ENCODE measurements around the gene TARBP2. TPM values are rescaled to one million over a fixed set of nuclear protein-coding genes. Genes with fewer than 3 reads are reported as not detected.

TARBP2 gene
- total RNA-seq, 2 donors from 2014 or later = 36.6 to 66.9 TPM

- DNase-seq (no peak), ATAC-seq (no peak)
- Histone ChIP-seq H3K4me1 (no peaks in the 10 kb centered on the region), H3K27me3 (no peaks in the 10 kb centered on the region), H3K27ac (no peak overlapping the region), H3K4me3 (no peak overlapping the region), H3K36me3 (replicated peaks in 1 of 2; ENCODE audit: insufficient read depth in 1 of 2, low read depth in 2 of 2) (peaks cover 33 to 75% of the 10 kb centered on the region in 2 donors), H3K9me3 (no peaks in the 10 kb centered on the region)
- intact Hi-C loops (cut with DNase I) = no loop called here
- 70 to 80% methylated on average over 4 of the region's 4 CpGs for WGBS, 2 donors
- TF ChIP-seq POLR2A (IDR thresholded peaks at IDR 0.05) (no peak), CTCF (IDR thresholded peaks at IDR 0.05) (no peak)
Measured at GRCh38 chr12:53466640-53467039, 34.4 kb upstream of the TARBP2 start.

GRCh38 chr12:53467082-53467481, 34.0 kb upstream of the TARBP2 start:
- 53 to 76% methylated on average over 5 of the region's 5 CpGs for WGBS, 2 donors
- TF ChIP-seq POLR2A (IDR thresholded peaks at IDR 0.05) (no peak), CTCF (IDR thresholded peaks at IDR 0.05) (no peak)
- Histone ChIP-seq H3K36me3 (replicated peaks in 1 of 2; ENCODE audit: insufficient read depth in 1 of 2, low read depth in 2 of 2) (peaks cover 31 to 73% of the 10 kb centered on the region in 2 donors), H3K27me3 (no peaks in the 10 kb centered on the region), H3K27ac (no peak overlapping the region), H3K9me3 (no peaks in the 10 kb centered on the region), H3K4me1 (peaks cover 3% of the 10 kb centered on the region), H3K4me3 (no peak overlapping the region)
- DNase-seq = no peak
- ATAC-seq = no peak
- intact Hi-C loops (cut with DNase I) = no loop called here

GRCh38 chr12:53467880-53468279, 33.2 kb upstream of the TARBP2 start:
- no peak for ATAC-seq
- WGBS, 2 donors = 59 to 63% methylated on average over 2 of the region's 2 CpGs

GRCh38 chr12:53468282-53468681, 32.8 kb upstream of the TARBP2 start:
- H3K36me3 ChIP-seq (replicated peaks in 1 of 2; ENCODE audit: insufficient read depth in 1 of 2, low read depth in 2 of 2) = peaks cover 24 to 62% of the 10 kb centered on the region in 2 donors
- intact Hi-C loops (cut with DNase I) = no loop called here

More at GRCh38 chr12:53467880-53468279, 33.2 kb upstream of the TARBP2 start:
- H3K4me1 ChIP-seq = peaks cover 11% of the 10 kb centered on the region
- no peak overlapping the region for H3K4me3 ChIP-seq
- DNase-seq = no peak
- intact Hi-C loops (cut with DNase I) = no loop called here
- no peaks in the 10 kb centered on the region for H3K9me3 ChIP-seq
- peaks cover 26 to 66% of the 10 kb centered on the region in 2 donors for H3K36me3 ChIP-seq (replicated peaks in 1 of 2; ENCODE audit: insufficient read depth in 1 of 2, low read depth in 2 of 2)
- H3K27me3 ChIP-seq = no peaks in the 10 kb centered on the region
- no peak overlapping the region for H3K27ac ChIP-seq
- TF ChIP-seq CTCF (IDR thresholded peaks at IDR 0.05) (no peak), POLR2A (IDR thresholded peaks at IDR 0.05) (no peak)

More at GRCh38 chr12:53468282-53468681, 32.8 kb upstream of the TARBP2 start:
- no peak for DNase-seq
- H3K9me3 ChIP-seq = no peaks in the 10 kb centered on the region
- no peak for ATAC-seq
- H3K27ac ChIP-seq = no peak overlapping the region
- no peaks in the 10 kb centered on the region for H3K27me3 ChIP-seq
- TF ChIP-seq POLR2A (IDR thresholded peaks at IDR 0.05) (no peak), CTCF (IDR thresholded peaks at IDR 0.05) (no peak)
- H3K4me3 ChIP-seq = no peak overlapping the region
- H3K4me1 ChIP-seq = peaks cover 15% of the 10 kb centered on the region
- 86% methylated on average over 1 of the region's 1 CpG for WGBS, 2 donors

Data from body of pancreas (tissue), 4 donors.